Measurements from ENCODE around the gene NANOGP8.

NANOGP8 gene

GRCh38 chr15:35058534-35059054 lies 26.5 kb downstream of the NANOGP8 start:
- no peak for DNase-seq

GRCh38 chr15:35055416-35056105 lies 29.5 kb downstream of the NANOGP8 start:
- DNase-seq, result no peak

- no peak for DNase-seq
Observed at GRCh38 chr15:35054380-35054779, 30.7 kb downstream of the NANOGP8 start.

DNA sequence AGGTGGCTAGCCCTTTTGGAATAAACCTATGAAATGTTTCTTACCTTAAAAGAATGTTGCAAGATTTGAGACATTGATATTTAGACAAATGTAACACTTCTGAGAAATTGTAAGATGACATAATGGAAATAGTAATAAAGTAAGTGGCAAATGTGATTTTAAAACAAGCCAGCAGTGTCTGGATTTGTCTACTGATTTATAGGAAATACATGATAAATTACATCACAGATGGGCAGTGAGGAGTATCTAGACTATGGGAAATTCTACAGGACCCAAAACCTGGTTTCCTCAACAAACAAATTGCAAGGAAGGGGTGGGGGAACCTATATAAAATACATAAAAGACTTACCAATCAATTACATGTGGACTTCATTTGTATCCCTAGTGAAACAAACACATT lies 37.1 kb downstream of the NANOGP8 start:
- DNase-seq, result no peak

DNA sequence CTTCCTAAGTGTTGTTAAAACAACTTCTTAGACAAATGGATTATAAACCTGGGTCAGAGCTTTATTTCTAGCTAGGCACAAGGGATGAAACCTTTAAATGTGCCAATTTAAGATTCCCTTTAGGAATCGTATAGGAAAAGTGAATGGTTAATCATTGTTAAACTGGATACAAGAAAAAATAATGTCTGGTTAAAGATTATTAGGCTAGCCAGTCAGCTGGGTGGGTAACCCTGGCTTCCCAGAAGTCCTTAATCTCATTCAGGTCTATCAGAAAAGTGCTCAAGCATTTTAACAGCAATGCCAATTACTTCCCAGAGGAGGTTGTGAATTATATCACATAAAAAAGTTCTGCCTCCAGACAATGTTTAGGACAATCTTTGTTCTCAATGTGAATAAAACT lies 37.6 kb downstream of the NANOGP8 start:
- DNase-seq, result no peak

DNA sequence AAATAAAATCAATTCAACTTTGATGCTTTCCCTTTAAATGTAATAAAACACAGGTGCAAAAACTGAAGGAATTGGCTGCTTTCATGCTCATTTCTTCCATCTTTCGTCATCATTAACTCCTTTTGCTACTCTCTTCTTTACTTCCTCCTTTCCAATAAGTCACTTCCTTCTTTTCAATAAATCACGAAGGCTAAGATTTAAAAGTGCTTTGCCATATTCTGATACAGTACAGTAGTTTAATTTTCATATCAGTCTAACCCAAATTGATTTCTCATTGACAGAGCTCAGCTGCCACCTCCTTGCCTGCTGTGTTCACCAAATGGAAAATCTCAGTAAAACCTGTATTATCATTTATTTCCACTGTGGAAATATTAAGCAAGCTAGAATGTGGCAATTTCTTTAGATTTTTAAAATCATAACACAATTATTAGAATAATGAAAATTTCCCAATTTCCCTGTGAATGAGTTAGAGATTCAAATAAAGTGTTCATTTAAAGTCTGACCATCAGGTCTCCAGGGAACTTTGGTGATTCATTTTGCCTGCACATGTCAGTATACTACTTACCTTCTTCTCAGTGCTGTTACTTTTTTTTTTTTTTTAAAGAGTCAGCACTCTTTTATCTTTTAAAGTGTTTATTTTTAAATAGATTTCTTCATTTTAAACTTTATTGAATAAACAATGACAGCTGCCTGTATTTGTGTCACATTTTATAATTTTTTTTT lies 41.6 kb downstream of the NANOGP8 start:
- DNase-seq, result no peak

DNA sequence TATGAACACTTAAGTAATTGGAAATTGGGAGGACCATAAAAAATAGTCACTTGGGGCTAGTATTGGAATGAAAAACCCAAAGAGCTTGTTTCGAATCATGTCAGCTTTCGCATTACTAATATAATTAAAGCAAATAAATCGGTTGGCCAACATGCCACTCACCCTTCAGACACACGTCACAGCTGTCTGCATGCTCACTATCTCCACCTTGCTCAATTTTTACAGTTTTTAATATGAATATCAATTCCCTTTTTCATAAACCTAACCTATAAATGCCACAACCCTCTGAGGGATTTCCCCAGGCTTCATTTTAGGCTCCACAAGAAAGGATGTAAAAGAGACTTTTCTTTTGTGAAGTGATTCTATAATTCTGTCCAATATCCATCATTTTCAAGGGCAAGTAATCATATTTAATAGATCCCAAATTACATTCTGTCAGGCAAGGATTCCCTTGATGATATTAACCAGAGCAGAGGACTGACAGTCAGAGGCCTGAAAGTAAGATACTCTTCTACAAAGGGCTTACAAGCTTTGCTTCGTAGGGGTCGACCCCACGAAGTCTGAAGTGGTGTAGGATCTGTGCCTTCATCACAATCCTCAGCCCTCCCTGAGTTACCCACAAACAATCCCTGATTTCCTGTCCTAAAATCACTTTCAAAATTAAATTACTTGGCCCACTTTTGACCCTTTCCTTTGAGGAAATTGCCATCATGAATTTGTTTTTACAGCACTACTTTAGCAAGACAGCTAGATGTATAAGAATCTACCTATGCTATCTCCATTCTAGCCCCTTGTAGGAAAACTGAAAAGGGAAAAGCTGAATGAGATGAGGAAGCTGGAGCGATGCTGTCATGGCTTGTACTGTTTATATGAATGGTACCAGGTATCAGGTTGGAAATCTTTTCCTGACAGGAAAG lies 44.5 kb downstream of the NANOGP8 start:
- DNase-seq, result no peak

DNA sequence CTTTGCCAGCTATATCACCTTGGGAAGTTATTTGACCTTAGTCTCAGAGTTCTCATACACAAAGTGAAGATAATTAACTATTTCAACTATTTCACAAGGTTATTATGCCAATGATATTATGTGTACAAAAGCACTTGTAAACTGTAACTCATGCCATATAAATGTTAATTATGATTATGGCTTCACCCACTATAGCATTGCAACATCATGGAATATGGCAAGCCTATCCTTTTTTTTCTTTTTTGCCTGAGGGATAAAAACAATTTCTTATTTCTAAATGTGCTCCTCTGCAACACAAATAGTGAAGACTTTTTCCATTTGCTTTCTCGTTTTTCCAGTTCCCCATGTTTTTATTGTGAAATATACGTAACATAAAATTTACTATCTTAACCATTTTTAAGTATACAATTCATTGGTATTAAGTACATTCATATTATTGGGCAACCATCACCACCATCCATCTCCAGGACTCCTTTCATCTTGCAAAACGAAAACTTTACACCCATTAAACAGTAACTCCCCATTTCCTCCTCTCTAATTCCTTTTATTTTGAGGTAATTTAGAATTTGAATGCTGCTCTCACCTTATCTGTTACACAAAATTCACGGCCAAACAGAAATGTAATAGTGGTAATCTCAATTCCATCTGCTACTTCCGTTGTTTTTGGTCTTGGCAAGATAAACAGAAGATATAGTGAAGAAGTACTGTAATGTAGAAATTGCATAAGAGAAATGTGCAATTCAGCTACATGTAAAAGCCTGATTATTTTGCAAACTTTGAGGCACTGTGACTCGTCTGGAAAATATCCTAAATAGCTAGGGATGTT lies 46.3 kb downstream of the NANOGP8 start:
- DNase-seq, result peak; percentile 71

All from fibroblast of skin of abdomen (primary cell).